NCI-H2081 treated with DMSO at 0.1 percent for 48 hours (cell line): ENCODE results near the gene SLC66A3.

Experiments
- DNase-seq: peaks from one replicate; lab custom pipeline; 2025; lab: John Stamatoyannopoulos, UW

SLC66A3 gene

GRCh38 chr2:11214770-11215169, 59.5 kb downstream of the SLC66A3 start:
- no peak for DNase-seq

GRCh38 chr2:11215407-11215806, 60.1 kb downstream of the SLC66A3 start:
- no peak for DNase-seq

- DNase-seq: no peak
These were observed 65.2 kb downstream of the SLC66A3 start for GRCh38 chr2:11220445-11220844.

GRCh38 chr2:11222845-11223244, 67.6 kb downstream of the SLC66A3 start:
- DNase-seq: no peak

GRCh38 chr2:11224887-11225286, 69.6 kb downstream of the SLC66A3 start:
- no peak for DNase-seq

- DNase-seq: no peak
These were observed 72.3 kb downstream of the SLC66A3 start for GRCh38 chr2:11227595-11227994.
